Measurements from ENCODE around the gene SGMS1.

- TF ChIP-seq GATA2 (IDR thresholded peaks at IDR 0.05; ENCODE audit: insufficient read depth, insufficient read length, low read depth, low read length) (no peak), CTCF (IDR thresholded peaks at IDR 0.05; ENCODE audit: extremely low read depth in 1 of 2, insufficient read depth in 1 of 2, low read depth in 1 of 2, low read length in 2 of 2) (no peak), POLR2AphosphoS5 (IDR thresholded peaks at IDR 0.05; ENCODE audit: insufficient read depth, low read depth, low read length) (no peak), FOS (IDR thresholded peaks at IDR 0.05; ENCODE audit: borderline replicate concordance, insufficient read depth, low read length) (no peak), JUN (IDR thresholded peaks at IDR 0.05; ENCODE audit: borderline replicate concordance, insufficient read depth, insufficient read length, low read depth) (no peak), EZH2 (IDR thresholded peaks at IDR 0.05; ENCODE audit: borderline replicate concordance, low read depth, low read length, severe bottlenecking) (no peak)
These were observed 83.0 kb downstream of the SGMS1 start for GRCh38 chr10:50540826-50541122.

All from endothelial cell of umbilical vein (primary cell).